CD4-positive, CD25-positive, alpha-beta regulatory T cell (primary cell): ENCODE data around the gene LIPI. TPM values are rescaled to one million over a fixed set of nuclear protein-coding genes. Genes with fewer than 3 reads are reported as not detected.
"Not testable (repeated sequence)": the region's sequence is repeated elsewhere in the genome, so short reads cannot be mapped to it uniquely, and the experiment has no call there.

Source experiments
- ATAC-seq, 2 donors: fragments of 150-1000 bp; cut with Tn5 transposase; one replicate each; pipeline ENCODE4 v1.10.0; 2021; ENCODE audit warnings: low read depth in 2 of 2, moderate number of reproducible peaks in 2 of 2, moderate library complexity in 1 of 2
- DNase-seq, 3 donors: peaks; one replicate each; pipeline versions ENCODE4 v3.0.0 to v3.0.0-alpha.2; 2012 to 2022; ENCODE audit warnings: mixed read lengths in 1 of 3
- H3K27ac ChIP-seq: one replicate; pipeline ENCODE4 v1.7.0; 2013; ENCODE audit warnings: mild to moderate bottlenecking, low read length; ENCODE audit not compliant: insufficient read depth, poor library complexity, severe bottlenecking
- H3K27me3 ChIP-seq: one replicate; pipeline ENCODE4 v1.7.0; 2013; ENCODE audit warnings: low read length; ENCODE audit not compliant: control insufficient read depth, insufficient read depth
- H3K36me3 ChIP-seq: one replicate; pipeline ENCODE4 v1.7.0; 2013; ENCODE audit warnings: mild to moderate bottlenecking, low read length, moderate library complexity; ENCODE audit not compliant: control insufficient read depth, insufficient read depth
- H3K4me1 ChIP-seq: 2 replicates; pipeline ENCODE4 v1.7.0; 2013; ENCODE audit warnings: mild to moderate bottlenecking, low read length; ENCODE audit not compliant: insufficient read depth, control insufficient read depth, poor library complexity, severe bottlenecking
- H3K4me3 ChIP-seq: one replicate; pipeline ENCODE4 v1.7.0; 2013; ENCODE audit warnings: low read depth, mild to moderate bottlenecking, low read length, moderate library complexity
- H3K9me3 ChIP-seq, 2 experiments: 1 replicate in 1 of 2; 2 replicates in 1 of 2; pipeline ENCODE4 v1.7.0; 2013; ENCODE audit warnings: low read length in 2 of 2, mild to moderate bottlenecking in 1 of 2, moderate library complexity in 1 of 2; ENCODE audit not compliant: control insufficient read depth in 2 of 2
- H3K27ac Mint-ChIP-seq, 3 donors: one replicate each; pipeline ENCODE4 v1.8.0; 2020 to 2022; ENCODE audit warnings: mild to moderate bottlenecking in 3 of 3, mixed read lengths in 3 of 3, moderate library complexity in 2 of 3
- H3K27me3 Mint-ChIP-seq: one replicate; pipeline ENCODE4 v1.8.0; 2022; ENCODE audit warnings: mild to moderate bottlenecking, mixed read lengths
- H3K36me3 Mint-ChIP-seq: one replicate; pipeline ENCODE4 v1.8.0; 2020; ENCODE audit warnings: mixed read lengths
- H3K4me1 Mint-ChIP-seq, 4 donors: one replicate each; pipeline ENCODE4 v1.8.0; 2020 to 2022; ENCODE audit warnings: mixed read lengths in 4 of 4, mild to moderate bottlenecking in 1 of 4
- H3K4me3 Mint-ChIP-seq, 4 donors: one replicate each; pipeline ENCODE4 v1.8.0; 2020 to 2022; ENCODE audit warnings: mild to moderate bottlenecking in 4 of 4, mixed read lengths in 4 of 4, moderate library complexity in 3 of 4
- H3K9me3 Mint-ChIP-seq, 7 donors: one replicate each; pipeline ENCODE4 v1.8.0; 2020 to 2022; ENCODE audit warnings: mixed read lengths in 7 of 7, mild to moderate bottlenecking in 3 of 7, moderate library complexity in 2 of 7
- polyA plus RNA-seq, 4 donors: library from polyadenylated mRNA; unstranded; fragments of 300-500 nt; fragmentation: Illumina TruSeq; gene quantifications; one replicate each; pipeline ENCODE4 v1.2.3, GENCODE V29; 2021
- total RNA-seq: library from RNA; stranded (reverse); gene quantifications from one replicate; pipeline ENCODE4 v1.2.3, GENCODE V29; 2022

LIPI gene
- total and polyA plus RNA-seq, 5 donors from 2014 or later, result not detected

DNA sequence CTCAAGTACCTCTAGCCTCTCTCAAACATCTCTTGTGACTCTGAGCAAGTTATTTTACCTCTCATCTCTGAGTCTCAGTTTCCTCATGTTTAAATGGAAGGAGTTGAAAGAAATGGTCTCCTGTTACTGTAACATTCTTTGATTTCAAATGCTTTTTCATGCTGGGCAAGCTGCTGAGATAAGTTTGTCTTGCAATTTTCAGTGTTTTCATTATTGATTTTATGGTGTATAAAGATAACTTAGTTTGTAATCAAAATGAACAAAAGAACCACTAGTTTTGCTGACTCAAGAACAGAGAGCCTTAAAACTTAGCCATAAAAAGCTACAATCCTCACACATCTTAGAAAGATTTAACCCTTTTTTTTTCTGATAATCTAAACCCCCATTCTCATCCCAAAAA is 4.5 kb downstream of the LIPI start:
- H3K27ac ChIP-seq, result no peak overlapping the region
- peaks cover 7% of the 10 kb centered on the region for H3K27me3 Mint-ChIP-seq
- ATAC-seq (no peak), DNase-seq (no peak)
- H3K4me3 ChIP-seq, result no peak overlapping the region
- no peaks in the 10 kb centered on the region for H3K36me3 ChIP-seq
- no peaks in the 10 kb centered on the region for H3K9me3 ChIP-seq
- H3K27ac Mint-ChIP-seq, result no peak overlapping the region
- no peaks in the 10 kb centered on the region for H3K27me3 ChIP-seq
- H3K4me1 Mint-ChIP-seq, result no peaks in the 10 kb centered on the region
- no peaks in the 10 kb centered on the region for H3K36me3 Mint-ChIP-seq
- H3K4me3 Mint-ChIP-seq, result no peak overlapping the region
- H3K9me3 Mint-ChIP-seq, result peaks cover 0 to 2% (median 0%) of the 10 kb centered on the region in 7 donors
- H3K4me1 ChIP-seq, result no peaks in the 10 kb centered on the region

DNA sequence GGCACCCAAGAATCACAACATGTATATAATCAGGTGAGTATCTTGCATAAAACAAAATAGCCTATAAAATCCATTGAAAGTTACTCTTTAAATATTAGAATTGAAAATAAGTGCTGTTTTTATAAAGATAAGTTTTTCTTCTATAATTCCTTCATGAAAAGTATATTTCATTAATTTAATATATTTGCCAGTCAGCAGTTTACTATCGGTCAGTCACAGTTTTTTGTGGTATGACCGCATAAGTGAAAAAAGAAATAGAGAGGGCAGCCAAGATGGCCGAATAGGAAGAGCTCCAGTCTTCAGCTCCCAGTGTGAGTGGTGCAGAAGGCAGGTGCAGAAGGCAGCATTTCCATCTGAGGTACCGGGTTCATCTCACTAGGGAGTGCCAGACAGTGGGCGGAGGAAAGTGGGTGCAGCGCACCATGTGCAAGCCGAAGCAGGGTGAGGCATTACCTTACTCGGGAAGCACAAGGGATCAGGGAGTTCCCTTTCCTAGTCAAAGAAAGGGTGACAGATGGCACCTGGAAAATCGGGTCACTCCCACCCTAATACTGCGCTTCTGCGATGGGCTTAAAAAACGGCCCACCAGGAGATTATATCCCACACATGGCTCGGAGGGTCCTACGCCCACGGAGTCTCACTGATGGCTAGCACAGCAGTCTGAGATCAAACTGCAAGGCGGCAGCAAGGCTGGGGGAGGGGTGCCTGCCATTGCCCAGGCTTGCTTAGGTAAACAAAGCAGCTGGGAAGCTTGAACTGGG is 44.1 kb downstream of the LIPI start:
- H3K4me3 ChIP-seq, H3K36me3 ChIP-seq, H3K4me3 Mint-ChIP-seq, H3K9me3 ChIP-seq, H3K9me3 Mint-ChIP-seq, DNase-seq, H3K36me3 Mint-ChIP-seq, H3K27ac ChIP-seq, H3K4me1 Mint-ChIP-seq, H3K27me3 Mint-ChIP-seq, H3K4me1 ChIP-seq, H3K27me3 ChIP-seq, H3K27ac Mint-ChIP-seq, ATAC-seq: not testable (repeated sequence)

- Mint-ChIP-seq H3K9me3 (peaks cover 0 to 6% (median 0%) of the 10 kb centered on the region in 7 donors), H3K27ac (no peak overlapping the region), H3K4me3 (no peak overlapping the region), H3K27me3 (peaks cover 5% of the 10 kb centered on the region), H3K4me1 (peaks cover 0 to 1% (median 0%) of the 10 kb centered on the region in 4 donors), H3K36me3 (no peaks in the 10 kb centered on the region)
- Histone ChIP-seq H3K36me3 (no peaks in the 10 kb centered on the region), H3K27me3 (no peaks in the 10 kb centered on the region), H3K9me3 (no peaks in the 10 kb centered on the region), H3K27ac (no peak overlapping the region), H3K4me1 (no peaks in the 10 kb centered on the region), H3K4me3 (no peak overlapping the region)
- ATAC-seq, result no peak
- DNase-seq, result no peak
These were observed 66.8 kb downstream of the LIPI start for GRCh38 chr21:14143999-14144398.

DNA sequence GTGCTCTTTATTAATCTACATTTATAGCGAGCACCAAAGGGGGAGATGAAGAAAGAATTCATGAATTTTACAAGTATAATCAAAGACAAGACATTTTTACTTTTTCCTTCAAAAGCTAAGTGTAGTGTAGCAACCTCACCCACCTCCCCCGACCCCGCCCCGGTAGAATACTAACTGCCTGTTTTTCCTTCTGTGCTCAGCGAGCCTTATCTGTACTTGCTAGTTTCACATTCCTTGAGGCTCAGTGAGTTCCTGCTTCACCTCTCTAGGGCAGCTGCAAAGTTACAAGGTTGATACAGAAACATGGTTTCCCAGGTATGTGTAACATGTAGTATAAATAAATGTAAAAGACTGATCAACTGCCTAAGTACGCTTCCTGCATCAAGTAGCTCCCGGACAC is 86.5 kb downstream of the LIPI start:
- no peak for ATAC-seq
- no peak for DNase-seq
- H3K4me1 Mint-ChIP-seq, result peaks cover 0 to 19% (median 8%) of the 10 kb centered on the region in 4 donors
- Histone ChIP-seq H3K27ac (no peak overlapping the region), H3K4me3 (no peak overlapping the region), H3K4me1 (peaks cover 8% of the 10 kb centered on the region), H3K36me3 (no peaks in the 10 kb centered on the region), H3K27me3 (no peaks in the 10 kb centered on the region), H3K9me3 (no peaks in the 10 kb centered on the region)
- no peak overlapping the region for H3K27ac Mint-ChIP-seq
- peaks cover 0 to 10% (median 2%) of the 10 kb centered on the region in 7 donors for H3K9me3 Mint-ChIP-seq
- H3K27me3 Mint-ChIP-seq, result no peaks in the 10 kb centered on the region
- H3K4me3 Mint-ChIP-seq, result no peak overlapping the region
- H3K36me3 Mint-ChIP-seq, result no peaks in the 10 kb centered on the region

DNA sequence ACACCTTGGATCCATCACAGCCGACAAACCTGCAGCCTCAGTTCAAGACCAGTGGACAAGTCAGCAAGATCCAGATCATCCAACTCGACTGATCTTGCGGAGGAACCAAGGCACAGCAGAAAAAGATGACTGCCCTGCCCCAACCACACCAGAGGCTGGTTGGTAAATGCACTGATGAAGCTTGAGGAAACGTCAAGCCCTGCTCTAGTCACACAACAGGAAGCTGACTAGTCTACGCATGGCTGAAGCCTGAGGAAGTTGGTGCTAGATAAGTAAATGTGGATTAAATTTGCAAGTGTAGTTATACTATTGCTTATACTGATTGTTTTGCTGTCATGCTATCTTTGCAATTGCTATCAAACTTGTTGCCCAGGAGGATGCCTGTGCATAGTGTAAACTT is 89.0 kb downstream of the LIPI start:
- peaks cover 8% of the 10 kb centered on the region for H3K4me1 ChIP-seq
- Mint-ChIP-seq H3K4me3 (no peak overlapping the region), H3K36me3 (no peaks in the 10 kb centered on the region), H3K27me3 (no peaks in the 10 kb centered on the region), H3K9me3 (peaks cover 0 to 10% (median 2%) of the 10 kb centered on the region in 7 donors), H3K27ac (peak overlapping the region in 1 of 3 donors; percentile 0), H3K4me1 (peaks cover 0 to 21% (median 8%) of the 10 kb centered on the region in 4 donors)
- no peak for ATAC-seq
- H3K4me3 ChIP-seq, result no peak overlapping the region
- H3K27me3 ChIP-seq, result no peaks in the 10 kb centered on the region
- DNase-seq, result peak in 1 of 3 donors; percentile 85
- H3K9me3 ChIP-seq, result no peaks in the 10 kb centered on the region
- H3K36me3 ChIP-seq, result no peaks in the 10 kb centered on the region
- H3K27ac ChIP-seq, result no peak overlapping the region

GRCh38 chr21:14120091-14120734 is 90.5 kb downstream of the LIPI start:
- Mint-ChIP-seq H3K9me3 (peaks cover 0 to 10% (median 2%) of the 10 kb centered on the region in 7 donors), H3K4me3 (no peak overlapping the region), H3K27ac (no peak overlapping the region), H3K27me3 (no peaks in the 10 kb centered on the region), H3K36me3 (no peaks in the 10 kb centered on the region), H3K4me1 (peaks cover 0 to 23% (median 8%) of the 10 kb centered on the region in 4 donors)
- Histone ChIP-seq H3K27ac (no peak overlapping the region), H3K9me3 (no peaks in the 10 kb centered on the region), H3K27me3 (no peaks in the 10 kb centered on the region), H3K4me3 (no peak overlapping the region), H3K4me1 (peaks cover 8% of the 10 kb centered on the region), H3K36me3 (no peaks in the 10 kb centered on the region)
- peak in 2 of 3 donors; percentile 8 to 65 for DNase-seq
- peak; percentile 30 to 38 for ATAC-seq

GRCh38 chr21:14119038-14119437 is 91.7 kb downstream of the LIPI start:
- DNase-seq (no peak), ATAC-seq (no peak)
- Mint-ChIP-seq H3K27ac (no peak overlapping the region), H3K36me3 (no peaks in the 10 kb centered on the region), H3K4me3 (no peak overlapping the region), H3K4me1 (peaks cover 0 to 23% (median 8%) of the 10 kb centered on the region in 4 donors), H3K27me3 (no peaks in the 10 kb centered on the region), H3K9me3 (peaks cover 0 to 6% (median 2%) of the 10 kb centered on the region in 7 donors)
- Histone ChIP-seq H3K36me3 (no peaks in the 10 kb centered on the region), H3K4me3 (no peak overlapping the region), H3K9me3 (no peaks in the 10 kb centered on the region), H3K27me3 (no peaks in the 10 kb centered on the region), H3K4me1 (peaks cover 8% of the 10 kb centered on the region), H3K27ac (no peak overlapping the region)
